ENCODE data around the gene SPAG17. TPM values are rescaled to one million over a fixed set of nuclear protein-coding genes. Genes with fewer than 3 reads are reported as not detected.

The SPAG17 gene
- total and polyA plus RNA-seq, 2 of the 4 experiments (the other 2 are of a cell fraction) = 0.10 TPM; not detected in 1

DNA sequence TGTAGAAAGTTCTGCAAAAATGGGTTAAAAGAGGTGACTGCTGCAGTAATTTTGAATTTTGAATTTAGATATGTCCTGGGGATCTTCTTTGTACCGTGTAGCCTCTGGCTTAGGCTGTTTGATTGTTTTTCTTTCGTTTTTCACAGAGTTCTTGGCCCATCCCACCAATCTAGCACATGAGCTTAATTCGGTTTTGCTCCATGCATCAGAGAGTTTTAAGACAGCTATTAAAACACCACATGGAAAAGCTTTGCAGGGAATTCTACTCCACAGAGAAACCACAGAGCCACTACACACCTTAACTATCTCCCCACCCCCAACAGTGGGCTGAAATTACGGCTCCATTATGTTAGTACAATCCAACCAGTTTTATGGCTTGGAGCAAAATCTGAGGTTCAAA, 25.5 kb downstream of the SPAG17 start:
- BruUV-seq (replicated peaks) = no TSS peak
- in situ Hi-C loops (cut with MboI; ENCODE audit: low sequenced_read_pairs) (loop anchor here (10.0 to 25.0 kb wide), 3 partner anchors 85 to 1203 kb away; partner anchors contain the start of genes HAO2 and TBX15), intact Hi-C loops (cut with micrococcal nuclease) (no loop called here), dilution Hi-C loops (cut with HindIII; ENCODE audit: low sequenced_read_pairs, unreplicated experiment) (no loop called here)
- Histone ChIP-seq H3K79me1 (ENCODE audit: low read depth in 1 of 2, low read length in 2 of 2) (no peaks in the 10 kb centered on the region), H3K18ac (ENCODE audit: low read depth, low read length) (no peak overlapping the region), H3K56ac (ENCODE audit: extremely low read depth, insufficient read depth, low read length) (no peak overlapping the region), H3K27ac (ENCODE audit: insufficient read depth, low read length) (no peak overlapping the region), H3K9ac (ENCODE audit: low read depth, low read length) (no peak overlapping the region), H3K27me3 (ENCODE audit: control insufficient read depth, insufficient read depth, low read length) (peaks cover 2% of the 10 kb centered on the region; the same call in 1 of the 2 replicates), H3K14ac (replicated peaks; ENCODE audit: low read depth, low read length) (no peak overlapping the region), H4K91ac (ENCODE audit: insufficient read depth, low read depth, low read length) (no peak overlapping the region), H2BK15ac (ENCODE audit: low read depth, low read length) (no peak overlapping the region), H2AK9ac (replicated peaks; ENCODE audit: low read depth, low read length, poor library complexity) (no peak overlapping the region), H2BK5ac (ENCODE audit: low read depth, low read length, poor library complexity, severe bottlenecking) (no peak overlapping the region), H2AK5ac (ENCODE audit: low read depth, low read length) (no peak overlapping the region), H2BK20ac (ENCODE audit: low read depth, low read length) (no peak overlapping the region), H3K4me3 (ENCODE audit: insufficient read depth, low read depth, low read length) (no peak overlapping the region), H3K23ac (ENCODE audit: low read depth, low read length) (no peak overlapping the region), H3K36me3 (ENCODE audit: control insufficient read depth, insufficient read depth, low read length) (no peaks in the 10 kb centered on the region), H3K9me3 (ENCODE audit: control insufficient read depth, insufficient read depth, low read length) (no peaks in the 10 kb centered on the region), H2AFZ (replicated peaks; ENCODE audit: low read length, poor library complexity) (no peak overlapping the region), H2BK120ac (ENCODE audit: low read depth, low read length) (no peak overlapping the region), H4K5ac (ENCODE audit: low read depth, low read length) (no peak overlapping the region), H4K20me1 (ENCODE audit: insufficient read depth, low read length) (no peaks in the 10 kb centered on the region), H4K8ac (ENCODE audit: low read depth in 2 of 2, low read length in 2 of 2) (no peak overlapping the region), H3K9me1 (ENCODE audit: insufficient read depth, low read length) (no peaks in the 10 kb centered on the region), H3K4me1 (ENCODE audit: control insufficient read depth, insufficient read depth, low read length) (no peaks in the 10 kb centered on the region), H3K4me2 (ENCODE audit: low read depth, low read length) (no peak overlapping the region), H3K4ac (ENCODE audit: low read depth, low read length) (no peak overlapping the region)
- CTCF ChIA-PET = no interaction called here
- WGBS, 2 experiments (ENCODE audit: extremely low coverage in 2 of 2, insufficient read length in 1 of 2) = no CpG with 5 or more reads among the region's 4 CpGs
- TF ChIP-seq BHLHE40 (IDR thresholded peaks at IDR 0.05; ENCODE audit: low read depth, low read length) = no peak
- TF ChIP-seq, protein P1, sequence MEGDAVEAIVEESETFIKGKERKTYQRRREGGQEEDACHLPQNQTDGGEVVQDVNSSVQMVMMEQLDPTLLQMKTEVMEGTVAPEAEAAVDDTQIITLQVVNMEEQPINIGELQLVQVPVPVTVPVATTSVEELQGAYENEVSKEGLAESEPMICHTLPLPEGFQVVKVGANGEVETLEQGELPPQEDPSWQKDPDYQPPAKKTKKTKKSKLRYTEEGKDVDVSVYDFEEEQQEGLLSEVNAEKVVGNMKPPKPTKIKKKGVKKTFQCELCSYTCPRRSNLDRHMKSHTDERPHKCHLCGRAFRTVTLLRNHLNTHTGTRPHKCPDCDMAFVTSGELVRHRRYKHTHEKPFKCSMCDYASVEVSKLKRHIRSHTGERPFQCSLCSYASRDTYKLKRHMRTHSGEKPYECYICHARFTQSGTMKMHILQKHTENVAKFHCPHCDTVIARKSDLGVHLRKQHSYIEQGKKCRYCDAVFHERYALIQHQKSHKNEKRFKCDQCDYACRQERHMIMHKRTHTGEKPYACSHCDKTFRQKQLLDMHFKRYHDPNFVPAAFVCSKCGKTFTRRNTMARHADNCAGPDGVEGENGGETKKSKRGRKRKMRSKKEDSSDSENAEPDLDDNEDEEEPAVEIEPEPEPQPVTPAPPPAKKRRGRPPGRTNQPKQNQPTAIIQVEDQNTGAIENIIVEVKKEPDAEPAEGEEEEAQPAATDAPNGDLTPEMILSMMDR (conservative IDR thresholded peaks at IDR 0.05; ENCODE audit: low read depth, low read length) = no peak
- TF ChIP-seq CEBPB (IDR thresholded peaks at IDR 0.05; ENCODE audit: low read depth, low read length) = no peak
- TF ChIP-seq, protein P2, sequence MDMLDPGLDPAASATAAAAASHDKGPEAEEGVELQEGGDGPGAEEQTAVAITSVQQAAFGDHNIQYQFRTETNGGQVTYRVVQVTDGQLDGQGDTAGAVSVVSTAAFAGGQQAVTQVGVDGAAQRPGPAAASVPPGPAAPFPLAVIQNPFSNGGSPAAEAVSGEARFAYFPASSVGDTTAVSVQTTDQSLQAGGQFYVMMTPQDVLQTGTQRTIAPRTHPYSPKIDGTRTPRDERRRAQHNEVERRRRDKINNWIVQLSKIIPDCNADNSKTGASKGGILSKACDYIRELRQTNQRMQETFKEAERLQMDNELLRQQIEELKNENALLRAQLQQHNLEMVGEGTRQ (IDR thresholded peaks at IDR 0.05; ENCODE audit: low read depth, low read length) = no peak
- TF ChIP-seq FOS (IDR thresholded peaks at IDR 0.05; ENCODE audit: low read depth, low read length) = no peak
- TF ChIP-seq NFE2L2 (IDR thresholded peaks at IDR 0.05; ENCODE audit: low read depth, low read length) = no peak
- TF ChIP-seq SMC3 (IDR thresholded peaks at IDR 0.05; ENCODE audit: low read depth, low read length) = no peak
- no peak for TF ChIP-seq POLR2A (IDR thresholded peaks at IDR 0.05; ENCODE audit: low read depth, low read length)
- TF ChIP-seq RFX5 (IDR thresholded peaks at IDR 0.05; ENCODE audit: low read depth, low read length) = no peak
- DNase-seq = no peak
- POLR2A ChIA-PET (ENCODE audit: unreplicated experiment) = no interaction called here
- no peak for ATAC-seq (ENCODE audit: low read depth)

Data from IMR-90 (cell line).